Stomach (tissue), 9 donors: ENCODE measurements around the gene BRPF1. TPM values are rescaled to one million over a fixed set of nuclear protein-coding genes. Genes with fewer than 3 reads are reported as not detected.

Source experiments
- DNase-seq, 2 donors: peaks; one replicate each; pipeline versions ENCODE4 v3.0.0 to v3.0.0-alpha.2; 2013 to 2019
- H3K27ac ChIP-seq, 5 donors: fragments of 200-600 bp in 4 of 5; sonication (generic) in 4 of 5; one replicate each; pipeline ENCODE4 v1.5.1; 2013 to 2019; ENCODE audit warnings: mild to moderate bottlenecking in 1 of 5, moderate library complexity in 1 of 5
- H3K27me3 ChIP-seq, 3 donors: fragments of 200-600 bp; sonication (generic); one replicate each; pipeline ENCODE4 v1.5.1; 2017 to 2019; ENCODE audit warnings: mixed run types in 1 of 3
- H3K36me3 ChIP-seq, 4 donors: fragments of 200-600 bp; sonication (generic); 1 replicate in 3 of 4; 2 replicates in 1 of 4; pipeline ENCODE4 v1.5.1; 2016 to 2019
- H3K4me1 ChIP-seq, 4 donors: fragments of 200-600 bp; sonication (generic); one replicate each; pipeline ENCODE4 v1.5.1; 2016 to 2019
- H3K4me3 ChIP-seq, 4 donors: fragments of 200-600 bp; sonication (generic) in 3 of 4; one replicate each; pipeline ENCODE4 v1.5.1; 2016 to 2019; ENCODE audit warnings: mild to moderate bottlenecking in 1 of 4
- H3K9me3 ChIP-seq, 4 donors: fragments of 200-600 bp; sonication (generic); one replicate each; pipeline ENCODE4 v1.5.1; 2016 to 2019
- CTCF ChIP-seq, 7 experiments: fragments of 450-650 bp in 4 of 7; fragments of 200-600 bp in 3 of 7; sonication (generic) in 3 of 7; IDR thresholded peaks; one replicate each; pipeline ENCODE4 v1.5.1; 2016 to 2019; ENCODE audit warnings: antibody characterized with exemption in 7 of 7, control low read depth in 2 of 7, mild to moderate bottlenecking in 1 of 7
- EP300 ChIP-seq: sonication (generic); formaldehyde crosslinking; IDR thresholded peaks from one replicate; pipeline ENCODE4 v1.6.1; 2017; ENCODE audit warnings: antibody characterized with exemption
- POLR2A ChIP-seq, 4 donors: fragments of 450-650 bp; IDR thresholded peaks; one replicate each; pipeline ENCODE4 v1.6.1; 2016; ENCODE audit warnings: antibody characterized with exemption in 4 of 4, control low read depth in 2 of 4, mild to moderate bottlenecking in 1 of 4, moderate library complexity in 1 of 4
- POLR2AphosphoS5 ChIP-seq, 3 donors: sonication (generic); formaldehyde crosslinking; IDR thresholded peaks; one replicate each; pipeline ENCODE4 v1.6.1; 2016; ENCODE audit warnings: antibody characterized with exemption in 3 of 3
- WGBS, 5 donors: extraction: QIAGEN DNeasy Blood & Tissue Kit in 3 of 5; methylation state at CpG; one replicate each; pipeline versions ENCODE4 v1.1.5 to v1.1.7; 2013 to 2018; 5-methylcytosine and 5-hydroxymethylcytosine counted together
- intact Hi-C: fragments of 100-400 bp; cut with DNase I; formaldehyde crosslinking; loops from one replicate; pipeline ENCODE4 v1.15.1; 2023; ENCODE audit warnings: low total_unique reads
- polyA plus RNA-seq, 3 donors: library from polyadenylated mRNA; stranded (reverse); fragments of 200-250 nt; gene quantifications; one replicate each; pipeline ENCODE4 v1.2.3, GENCODE V29; 2013
- total RNA-seq, 5 donors: library from RNA; depleted of rRNA; stranded (reverse); fragments of >200 nt; gene quantifications; one replicate each; pipeline versions ENCODE4 v1.1.0 to v1.2.3, GENCODE V29; 2014 to 2016
- donor health status: healthy with polysubstance abuse.
- donor health status: Bipolar disorder and iron deficiency.
- donor health status: healthy.

BRPF1 gene
- total and polyA plus RNA-seq, 8 donors: 4.1 to 53.6 (median 11.1) TPM

- Histone ChIP-seq H3K36me3 (peaks cover 96 to 100% (median 100%) of the 10 kb centered on the region in 4 donors), H3K27ac (no peak overlapping the region), H3K27me3 (no peaks in the 10 kb centered on the region), H3K9me3 (no peaks in the 10 kb centered on the region), H3K4me3 (no peak overlapping the region), H3K4me1 (peaks cover 0 to 4% (median 0%) of the 10 kb centered on the region in 4 donors)
- WGBS, 5 donors: 90 to 97% (median 95%) methylated on average over 13 to 18 of the region's 18 CpGs
- intact Hi-C loops: no loop called here
- DNase-seq: no peak
- TF ChIP-seq EP300 (no peak), POLR2AphosphoS5 (IDR thresholded peaks at IDR 0.05) (no peak), POLR2A (IDR thresholded peaks at IDR 0.05) (no peak), CTCF (IDR thresholded peaks at IDR 0.05) (no peak)
These were observed 46.1 kb upstream of the BRPF1 start for GRCh38 chr3:9685216-9686049.

GRCh38 chr3:9686050-9686550, 45.4 kb upstream of the BRPF1 start:
- H3K27ac ChIP-seq: no peak overlapping the region
- peaks cover 0 to 3% (median 0%) of the 10 kb centered on the region in 4 donors for H3K4me1 ChIP-seq
- no peak overlapping the region for H3K4me3 ChIP-seq
- no peaks in the 10 kb centered on the region for H3K9me3 ChIP-seq
- H3K27me3 ChIP-seq: no peaks in the 10 kb centered on the region
- peaks cover 96 to 100% (median 100%) of the 10 kb centered on the region in 4 donors for H3K36me3 ChIP-seq
- WGBS, 5 donors: 87 to 94% (median 93%) methylated on average over 9 of the region's 9 CpGs
- no peak for TF ChIP-seq POLR2A (IDR thresholded peaks at IDR 0.05)
- no peak for TF ChIP-seq CTCF (IDR thresholded peaks at IDR 0.05)
- TF ChIP-seq POLR2AphosphoS5 (IDR thresholded peaks at IDR 0.05): no peak
- no peak for TF ChIP-seq EP300
- no peak for DNase-seq
- intact Hi-C loops: no loop called here

- 87 to 96% (median 93%) methylated on average over 3 of the region's 3 CpGs for WGBS, 5 donors
- intact Hi-C loops: no loop called here
These were observed 44.8 kb upstream of the BRPF1 start for GRCh38 chr3:9686703-9687102.

GRCh38 chr3:9687514-9687913, 44.0 kb upstream of the BRPF1 start:
- 85 to 95% (median 93%) methylated on average over 7 of the region's 7 CpGs for WGBS, 5 donors
- peaks cover 89 to 100% (median 100%) of the 10 kb centered on the region in 4 donors for H3K36me3 ChIP-seq

More at GRCh38 chr3:9686703-9687102, 44.8 kb upstream of the BRPF1 start:
- Histone ChIP-seq H3K9me3 (no peaks in the 10 kb centered on the region), H3K36me3 (peaks cover 95 to 100% (median 100%) of the 10 kb centered on the region in 4 donors), H3K27me3 (no peaks in the 10 kb centered on the region), H3K4me3 (no peak overlapping the region), H3K4me1 (no peaks in the 10 kb centered on the region), H3K27ac (no peak overlapping the region)
- TF ChIP-seq POLR2A (IDR thresholded peaks at IDR 0.05): no peak
- TF ChIP-seq CTCF (IDR thresholded peaks at IDR 0.05): no peak
- TF ChIP-seq EP300: no peak
- no peak for TF ChIP-seq POLR2AphosphoS5 (IDR thresholded peaks at IDR 0.05)
- no peak for DNase-seq

More at GRCh38 chr3:9687514-9687913, 44.0 kb upstream of the BRPF1 start:
- intact Hi-C loops: no loop called here
- Histone ChIP-seq H3K27me3 (no peaks in the 10 kb centered on the region), H3K27ac (no peak overlapping the region), H3K4me3 (no peak overlapping the region), H3K9me3 (no peaks in the 10 kb centered on the region), H3K4me1 (no peaks in the 10 kb centered on the region)
- DNase-seq: no peak
- no peak for TF ChIP-seq POLR2A (IDR thresholded peaks at IDR 0.05)
